HG03575 (cell line): ENCODE results near the gene ANKRD35.
"Not testable (repeated sequence)": the region's sequence is repeated elsewhere in the genome, so short reads cannot be mapped to it uniquely, and the experiment has no call there.

ENCODE experiments used
- ATAC-seq: cut with Tn5 transposase; IDR thresholded peaks from one replicate; pipeline ENCODE4 v1.9.1; 2021; ENCODE audit not compliant: unreplicated experiment, insufficient number of reproducible peaks, low FRiP score; ENCODE audit errors: extremely low read depth

The ANKRD35 gene

DNA sequence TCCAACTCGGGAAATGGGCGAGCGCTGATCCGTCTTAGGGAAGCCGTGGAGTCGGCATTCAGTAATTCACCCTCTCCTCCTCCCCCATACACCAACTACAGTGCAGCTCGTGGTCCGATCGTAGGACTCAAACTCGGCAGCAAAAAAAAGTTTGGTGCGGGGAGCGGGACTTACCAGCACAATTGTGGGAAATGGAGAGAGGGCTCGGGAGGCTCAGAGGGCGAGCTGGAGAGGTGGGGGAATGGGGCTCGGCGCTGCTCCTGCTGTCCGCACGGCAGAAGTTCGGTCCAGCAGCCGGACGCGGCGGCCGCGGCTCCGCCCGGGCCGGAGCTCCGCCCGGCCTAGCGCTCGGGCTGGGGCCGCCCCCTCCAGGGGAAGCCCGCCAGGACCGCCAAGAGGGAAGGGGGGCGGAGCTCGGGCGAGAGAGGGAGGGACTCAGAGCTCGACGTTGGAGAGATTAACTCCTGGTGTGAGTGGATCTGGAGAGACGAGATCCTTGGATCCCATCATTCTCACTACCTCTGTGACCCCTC is 26.1 kb downstream of the ANKRD35 start:
- no peak for ATAC-seq

DNA sequence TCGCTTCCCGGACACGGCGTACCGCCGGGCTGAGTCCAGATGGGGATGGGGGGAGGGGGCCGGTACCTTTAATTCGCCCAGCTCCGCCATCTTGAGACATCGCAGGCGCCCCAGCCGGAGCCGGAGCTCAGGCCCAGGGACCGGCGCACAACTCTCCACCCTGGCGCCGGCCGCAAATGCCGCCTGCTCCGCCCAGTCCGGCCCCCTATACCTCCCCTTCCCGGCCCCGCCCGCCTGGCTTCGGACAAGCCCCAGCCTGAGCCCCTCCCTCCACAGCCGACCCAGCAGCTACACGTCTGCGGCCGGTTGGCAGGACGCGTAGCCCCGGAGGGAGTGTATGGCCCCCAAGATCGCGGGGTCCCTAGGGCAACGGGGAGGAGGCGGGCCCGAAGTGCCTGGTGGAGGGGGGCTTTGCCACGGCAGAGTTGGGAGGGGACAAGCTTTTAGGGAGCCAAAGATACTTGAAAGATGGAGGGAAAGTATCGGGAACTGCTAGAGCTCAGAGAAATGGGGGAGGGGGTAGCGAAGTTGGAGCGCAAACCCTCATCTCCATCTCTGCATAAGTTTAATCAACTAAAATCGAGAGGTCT is 26.7 kb downstream of the ANKRD35 start, which contains the start of gene PIAS3:
Gene PIAS3, minus strand, starts transcription at position 181 of the 590 bp plus-strand sequence. Its CDS starts 91 bp downstream, at position 90.
- no peak for ATAC-seq

DNA sequence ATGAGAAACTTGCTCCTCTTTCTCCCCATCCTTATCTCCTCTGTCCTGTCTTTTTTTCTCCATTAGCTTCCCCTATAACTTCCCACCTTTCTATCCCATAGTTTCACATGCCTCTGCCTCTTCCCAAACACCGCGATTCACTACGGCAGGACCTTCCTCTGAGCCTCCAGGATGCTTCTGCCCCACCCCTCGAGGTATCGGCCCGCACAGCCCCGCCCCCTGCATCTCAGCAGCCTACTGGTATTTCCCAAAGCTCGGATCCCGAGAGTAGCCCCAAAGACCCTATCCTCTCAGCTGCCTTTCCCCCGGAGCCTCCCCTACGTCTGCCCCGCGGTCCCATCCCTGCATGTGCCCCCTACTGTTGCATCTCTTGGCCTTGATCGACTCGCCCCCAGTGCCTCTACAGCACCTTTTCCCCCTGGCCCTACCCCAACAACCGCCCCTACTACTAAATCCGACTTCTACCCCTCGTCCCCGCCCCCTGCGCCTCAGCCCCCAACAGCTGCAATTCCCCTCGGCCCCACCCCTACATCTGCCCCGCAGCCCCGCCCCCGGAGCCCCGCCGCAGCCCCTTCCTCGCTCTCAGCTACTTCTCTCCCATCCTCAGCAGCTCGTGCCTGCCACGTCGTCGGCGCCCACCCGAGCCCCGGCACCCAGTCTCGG is 27.3 kb downstream of the ANKRD35 start:
- ATAC-seq = no peak

DNA sequence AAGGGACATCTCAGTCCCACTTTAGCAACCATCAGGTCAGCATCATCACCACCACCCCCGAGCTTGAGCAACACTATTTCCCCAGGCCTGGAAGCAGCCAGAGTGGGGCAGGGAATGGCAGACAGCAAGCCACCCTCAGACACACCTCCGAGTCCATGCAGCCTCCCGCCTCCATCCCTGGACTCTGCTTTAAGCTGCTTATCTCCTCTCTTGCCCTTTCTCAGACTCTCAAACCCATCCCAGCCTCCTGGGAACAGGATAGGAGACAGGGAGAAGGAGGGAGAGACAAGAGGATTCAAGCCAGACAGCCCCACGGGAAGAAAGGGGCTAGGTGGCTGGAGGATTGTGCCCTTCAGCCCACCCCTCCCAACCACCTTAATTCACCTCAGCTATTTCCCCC is 28.5 kb downstream of the ANKRD35 start:
- no peak for ATAC-seq

DNA sequence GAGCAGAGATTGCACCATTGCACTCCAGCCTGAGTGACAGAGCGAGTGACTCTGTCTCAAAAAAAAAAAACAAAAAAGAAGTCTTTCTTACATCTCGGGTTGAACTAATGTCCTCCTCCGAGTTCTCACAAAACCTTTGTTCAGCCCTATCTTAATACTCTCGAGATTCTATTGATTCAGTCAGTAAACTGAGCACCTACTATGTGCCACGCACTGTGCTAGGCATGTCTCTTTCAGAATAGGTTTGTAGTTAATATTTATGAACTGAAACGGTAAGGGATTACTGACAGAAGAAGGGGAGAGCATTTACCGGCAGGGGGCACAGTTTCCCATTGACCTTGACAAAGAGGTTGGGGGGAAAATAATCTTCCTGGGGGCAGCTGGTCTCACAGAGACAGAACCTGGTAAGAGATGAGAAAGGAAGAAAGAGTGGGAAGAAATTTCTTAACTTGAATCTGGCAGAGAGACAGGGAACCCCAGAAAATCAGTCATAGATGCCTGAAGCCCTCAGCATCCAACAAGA is 30.2 kb downstream of the ANKRD35 start:
- no peak for ATAC-seq

DNA sequence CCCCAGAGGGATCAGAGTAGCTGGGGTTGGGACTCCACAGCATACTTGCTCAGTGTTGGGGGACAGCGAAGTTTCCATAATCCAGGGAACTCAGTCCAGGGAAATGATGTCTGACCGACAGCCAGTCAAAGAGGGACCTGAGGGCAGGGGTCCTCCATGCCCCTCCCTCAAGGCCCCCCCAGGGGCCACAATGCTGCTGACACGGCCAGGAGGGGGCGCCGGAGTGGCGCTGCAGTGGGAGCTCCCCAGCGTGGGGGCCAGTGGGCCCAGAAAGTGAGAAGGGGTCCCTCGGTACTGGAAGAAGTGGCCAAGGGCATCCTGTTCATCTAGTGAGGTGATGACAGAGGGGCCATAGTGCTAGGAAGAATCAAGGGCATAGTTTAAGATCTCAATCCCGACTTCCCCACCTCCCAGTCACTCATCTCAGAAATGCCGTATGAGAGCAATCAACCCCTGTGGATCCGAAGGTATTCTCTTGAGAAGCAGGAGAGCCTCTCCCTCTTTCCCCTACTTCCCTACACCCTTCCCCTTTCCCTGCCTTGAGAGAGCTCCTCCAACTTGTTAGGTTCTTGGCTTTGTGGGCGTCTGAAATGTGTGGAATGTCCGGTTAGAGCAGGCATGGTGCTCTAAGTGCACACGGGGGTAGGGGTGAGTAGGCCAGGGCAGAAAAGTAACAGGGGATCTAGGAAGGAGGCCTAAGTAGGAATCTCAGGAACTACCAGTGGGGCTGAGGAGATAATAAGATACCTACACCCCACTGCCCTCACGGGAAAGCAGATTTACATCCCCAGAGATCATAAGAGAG is 36.1 kb downstream of the ANKRD35 start:
- no peak for ATAC-seq

DNA sequence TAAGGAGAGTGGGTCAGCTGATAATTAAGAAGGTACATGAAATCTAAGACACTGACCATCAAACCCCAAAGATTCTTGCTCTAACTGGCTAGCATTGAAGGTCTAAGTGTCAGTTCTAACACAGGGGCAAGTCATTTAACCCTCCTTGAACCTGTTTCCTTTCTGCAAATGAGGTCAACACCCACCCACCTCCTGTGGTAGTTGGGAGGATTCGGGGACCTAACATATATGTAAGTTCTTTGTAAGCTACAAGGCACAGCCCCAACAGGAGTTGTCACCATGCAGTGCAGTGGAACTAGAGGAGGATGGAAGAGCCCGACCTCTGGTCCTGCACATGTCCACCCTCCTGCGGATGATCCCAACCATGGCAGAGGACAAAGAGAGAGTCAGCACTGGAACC is 37.8 kb downstream of the ANKRD35 start:
- no peak for ATAC-seq

DNA sequence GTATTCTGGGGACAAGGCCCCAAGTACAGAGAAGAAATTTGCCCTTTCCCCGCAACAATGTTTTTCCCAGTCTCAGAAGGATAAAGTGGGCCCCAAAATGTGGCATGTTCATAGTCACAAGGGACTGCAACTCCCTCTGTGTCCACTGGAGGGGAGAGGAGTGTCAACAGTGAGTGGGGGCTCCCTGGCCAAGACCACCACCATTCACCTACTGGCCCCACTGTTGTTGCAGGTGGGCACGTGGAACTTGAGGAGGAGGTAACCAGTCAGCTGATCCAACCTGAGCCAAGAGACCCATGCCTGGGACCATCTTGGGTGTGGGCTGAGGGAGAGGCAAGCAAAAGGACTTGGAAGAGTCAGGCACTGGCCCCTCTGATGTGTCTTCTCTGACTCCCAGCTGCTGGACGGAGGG is 39.5 kb downstream of the ANKRD35 start:
- ATAC-seq = no peak

DNA sequence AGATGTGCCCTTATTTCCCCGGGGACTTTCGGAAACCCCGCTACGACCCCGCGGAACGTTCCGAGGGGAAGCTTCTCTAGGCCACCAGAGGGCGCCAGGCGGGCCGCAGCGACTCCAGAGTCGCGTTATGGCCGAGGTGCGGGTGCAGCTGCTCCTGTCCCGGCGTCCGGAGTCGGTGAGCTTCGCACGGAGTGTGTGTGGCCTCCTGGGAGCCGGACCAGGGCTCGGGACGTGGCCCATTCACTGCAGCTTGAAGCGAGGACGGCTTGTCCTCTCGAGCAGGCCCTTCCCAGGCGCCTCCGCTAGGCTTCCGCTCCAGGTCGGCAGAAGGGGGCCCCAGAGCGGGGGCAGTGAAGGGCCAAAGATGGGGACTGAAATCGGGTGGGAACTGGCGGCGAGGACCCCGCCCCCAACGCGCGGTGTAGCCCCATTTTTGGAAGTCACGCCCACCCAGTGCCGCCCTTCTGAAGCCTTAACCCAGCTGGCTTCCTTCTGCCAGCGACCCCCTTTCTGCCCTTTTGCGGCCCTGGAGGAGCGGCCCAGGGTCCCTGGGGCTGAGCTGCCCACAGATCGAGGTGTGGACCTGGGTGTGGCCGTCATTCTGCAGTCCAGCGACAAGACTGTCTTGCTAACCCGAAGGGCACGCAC is 40.0 kb downstream of the ANKRD35 start, which contains the start of gene NUDT17:
Gene NUDT17, plus strand, starts transcription at position 117 of the 648 bp plus-strand sequence. Its CDS starts 11 bp downstream, at position 128.
- no peak for ATAC-seq

DNA sequence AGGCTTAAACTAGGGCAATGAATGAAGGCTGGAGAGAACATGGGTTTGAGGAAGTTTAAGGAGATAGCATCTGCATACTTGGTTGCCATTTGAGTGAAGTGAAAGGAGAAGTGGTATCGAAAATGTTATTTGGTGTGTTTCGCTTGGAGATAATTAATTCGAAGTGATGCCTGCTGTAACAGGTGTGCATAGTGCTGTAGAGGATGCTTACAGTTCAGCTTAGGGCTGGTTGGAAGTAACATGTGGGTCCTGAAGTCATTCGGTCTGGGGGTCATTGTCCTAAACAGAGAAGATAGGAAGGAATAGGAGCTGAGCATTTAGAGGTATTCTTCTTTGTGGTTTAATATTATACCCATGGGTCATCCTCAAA is 40.5 kb downstream of the ANKRD35 start:
- no peak for ATAC-seq

DNA sequence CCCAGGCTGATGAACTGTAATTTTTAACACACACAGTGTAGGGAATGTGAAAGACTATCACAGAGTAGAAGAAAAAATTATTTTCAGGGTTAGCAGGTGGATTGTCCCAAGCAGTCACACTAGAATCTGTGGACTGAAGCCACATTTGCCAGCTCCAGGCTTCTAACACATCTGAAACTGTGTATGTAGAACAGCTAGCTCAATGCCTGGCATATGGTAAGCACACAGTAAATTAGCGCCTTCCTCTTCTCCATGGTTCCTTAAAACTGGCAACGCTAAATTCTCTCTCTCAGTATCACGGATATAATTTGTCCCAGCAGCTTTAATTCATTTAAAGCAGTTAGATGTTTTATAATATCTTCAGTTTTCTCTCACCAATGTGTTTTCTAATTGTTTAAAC is 42.6 kb downstream of the ANKRD35 start:
- ATAC-seq = no peak

DNA sequence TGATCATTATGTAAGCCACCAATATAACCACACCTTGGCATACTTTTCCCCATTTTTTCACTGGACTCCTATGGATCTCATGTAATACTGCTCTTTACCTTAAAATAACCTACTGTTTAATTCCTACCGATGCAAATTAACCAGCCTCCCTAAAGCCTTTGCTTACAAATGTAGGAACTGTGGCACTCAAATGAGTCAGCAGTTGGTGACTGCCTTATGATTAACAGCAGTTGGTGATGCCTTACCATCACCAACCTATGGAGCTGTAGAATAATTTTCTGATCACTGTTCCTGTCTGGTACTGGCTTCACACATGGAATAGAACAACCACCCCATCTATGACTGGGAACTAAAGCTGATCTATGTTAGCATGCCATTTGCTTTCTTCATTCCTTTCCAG is 48.0 kb downstream of the ANKRD35 start:
- ATAC-seq = no peak

DNA sequence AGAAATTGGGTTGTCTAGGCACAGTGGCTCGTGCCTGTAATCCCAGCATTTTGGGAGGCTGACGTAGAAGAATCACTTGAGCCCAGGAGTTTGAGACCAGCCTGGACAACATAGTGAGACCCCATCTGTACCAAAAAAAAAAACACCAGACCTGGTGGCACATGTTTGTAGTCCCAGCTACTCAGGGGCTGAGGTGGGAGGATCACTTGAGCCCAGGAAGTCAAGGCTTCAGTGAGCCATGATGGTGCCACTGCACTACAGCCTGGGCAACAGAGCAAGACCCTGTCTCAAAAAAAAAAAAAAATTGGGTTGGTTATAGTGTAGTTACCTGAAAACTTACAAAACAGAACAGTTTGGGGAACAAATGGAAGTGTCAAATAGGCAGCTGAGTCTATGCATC is 54.9 kb downstream of the ANKRD35 start:
- ATAC-seq = not testable (repeated sequence)

DNA sequence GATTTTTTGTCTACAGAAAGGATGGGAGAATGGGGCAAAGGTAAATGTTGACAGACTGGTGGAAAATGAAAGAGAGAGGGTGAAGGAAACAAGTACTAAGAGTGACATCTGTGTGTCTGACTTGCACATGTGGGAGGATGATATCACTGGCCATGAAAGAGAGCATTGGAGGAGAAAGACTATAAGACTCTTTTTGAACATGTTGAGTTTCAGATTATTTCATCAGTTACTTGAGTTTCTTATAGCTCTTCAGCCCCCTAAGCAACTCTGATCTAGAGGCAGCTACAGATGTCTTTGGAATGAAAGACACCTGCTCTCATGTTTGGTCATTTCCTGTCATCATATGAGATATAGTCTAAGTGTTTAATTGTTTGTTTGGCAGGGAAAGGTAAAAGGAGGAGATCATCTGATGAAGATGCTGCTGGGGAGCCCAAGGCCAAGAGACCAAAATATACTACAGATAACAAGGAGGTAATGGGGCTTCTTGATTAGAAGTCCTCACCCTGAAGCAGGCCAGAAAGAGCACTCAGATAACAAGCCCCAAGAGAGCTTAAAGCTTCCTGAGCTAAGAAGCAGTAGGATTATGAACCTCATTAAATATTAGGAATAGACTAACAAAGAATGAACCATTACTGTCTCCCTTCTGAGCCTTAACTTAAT is 57.2 kb downstream of the ANKRD35 start:
- ATAC-seq = no peak

DNA sequence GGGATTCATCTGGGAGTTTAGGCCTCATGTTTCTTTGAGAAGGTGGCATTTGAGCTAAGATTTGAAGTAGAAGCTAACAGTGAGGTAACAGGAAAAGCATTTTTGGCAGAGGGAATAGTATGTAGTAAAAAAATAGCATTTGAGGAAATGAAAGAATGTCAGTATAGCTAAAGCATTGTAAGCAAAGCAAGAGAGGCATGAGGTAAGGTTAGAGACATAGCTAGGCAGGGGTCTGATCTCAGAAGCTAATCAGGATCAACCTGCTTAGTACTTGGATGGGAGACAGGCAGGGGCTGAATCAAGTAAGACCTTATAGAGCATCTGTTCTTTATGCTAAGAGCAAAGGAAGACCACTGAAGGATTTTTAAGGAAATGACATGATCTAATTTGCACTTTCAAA is 57.7 kb downstream of the ANKRD35 start:
- no peak for ATAC-seq

DNA sequence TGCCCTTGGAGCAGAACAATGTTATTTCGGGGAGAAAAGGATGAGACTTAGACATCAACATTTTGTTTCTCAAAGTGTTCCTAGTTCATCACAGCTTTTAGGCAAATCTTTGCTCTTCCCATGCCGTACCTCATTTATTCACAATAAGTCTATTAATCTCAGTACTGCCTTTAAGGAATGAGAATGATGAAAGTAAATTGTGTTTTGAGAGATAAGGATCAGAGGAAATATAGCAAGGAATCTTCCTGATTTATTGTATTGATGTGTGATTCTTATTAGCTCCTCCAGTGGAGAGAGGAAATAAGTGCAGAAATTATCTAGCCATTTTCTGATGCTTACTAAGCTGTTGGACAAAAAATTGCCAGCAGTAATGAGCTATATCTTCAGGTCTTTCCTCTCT is 59.6 kb downstream of the ANKRD35 start:
- ATAC-seq = no peak

DNA sequence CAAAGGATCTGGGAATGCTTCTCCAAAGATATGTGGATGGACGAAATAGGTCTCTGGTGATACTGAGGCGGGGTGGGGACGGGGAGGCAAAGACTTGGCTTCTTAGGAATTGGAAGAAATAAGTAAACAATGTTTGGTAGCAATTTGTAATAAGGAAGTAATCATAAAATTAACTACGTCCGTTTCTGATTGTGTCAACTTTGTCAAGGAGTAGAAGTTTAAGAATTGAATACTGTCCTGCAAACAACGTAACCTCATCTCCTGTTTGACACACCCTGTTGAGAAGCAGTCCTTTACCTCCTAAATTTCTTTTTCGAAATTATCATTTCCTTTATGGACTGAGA is 61.2 kb downstream of the ANKRD35 start:
- ATAC-seq = no peak

DNA sequence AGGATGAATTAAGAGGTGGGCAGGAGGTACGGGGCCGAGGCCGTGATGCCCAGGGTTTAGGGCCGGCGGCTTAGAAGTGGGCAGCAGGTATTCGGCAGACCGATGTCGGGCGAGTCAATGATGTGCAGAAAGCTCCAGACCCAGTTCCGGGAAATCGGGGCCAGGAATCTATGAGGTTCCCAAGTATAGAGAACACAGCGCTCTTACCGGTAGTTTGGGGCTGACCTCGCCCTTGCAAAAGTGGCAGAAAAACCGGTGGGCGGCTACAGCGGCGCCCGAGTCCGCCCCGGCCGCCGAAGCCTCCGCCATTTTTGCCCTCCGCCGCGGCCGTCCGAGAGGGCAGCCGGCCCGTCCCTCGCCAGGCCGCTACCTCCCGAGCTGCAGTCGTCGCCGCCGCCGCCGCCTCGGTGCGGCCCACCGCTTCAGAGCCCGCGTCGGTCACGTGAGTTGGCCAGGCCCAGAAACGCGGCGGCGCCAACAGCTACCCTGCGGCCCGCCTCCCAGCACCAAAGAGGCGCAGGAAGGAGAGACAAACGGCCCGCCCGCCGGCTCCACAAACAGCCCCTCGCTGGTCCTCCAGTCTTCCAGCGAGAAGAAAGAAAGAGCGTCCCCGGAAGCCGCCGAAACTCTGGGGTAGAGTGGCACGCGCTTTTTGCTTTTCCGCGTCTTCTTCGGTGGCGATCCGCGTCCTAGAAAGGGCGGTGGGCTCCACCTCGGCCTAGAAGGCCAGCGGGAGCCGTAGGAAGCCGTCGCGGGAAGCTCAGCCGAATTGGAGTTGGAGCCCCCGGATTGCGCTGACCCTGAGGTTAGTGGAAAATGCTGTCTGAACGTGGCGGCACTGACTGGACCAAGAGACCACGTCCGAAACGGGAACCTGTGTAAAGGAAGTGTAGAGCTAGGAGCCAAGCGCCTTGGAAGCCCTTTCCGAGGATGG is 61.8 kb downstream of the ANKRD35 start, which contains the start of the genes POLR3C and RNF115:
Gene POLR3C, plus strand, starts transcription at position 636 of the 934 bp plus-strand sequence. CDS start 1,577 bp downstream, outside the sequence.
Gene RNF115, minus strand, starts transcription at position 531 of the 934 bp plus-strand sequence. Its CDS starts 222 bp downstream, at position 309.
- no peak for ATAC-seq
